Ectodermal cell (in vitro differentiated cells): ENCODE results near the gene TUBA4B.
"Not testable (repeated sequence)": the region's sequence is repeated elsewhere in the genome, so short reads cannot be mapped to it uniquely, and the experiment has no call there.

Experiments
- H3K27ac ChIP-seq: 2 replicates; pipeline ENCODE4 v1.7.0; 2013; ENCODE audit warnings: mild to moderate bottlenecking, low read depth, low read length; ENCODE audit not compliant: insufficient read depth, poor library complexity, severe bottlenecking
- H3K27me3 ChIP-seq: 2 replicates; pipeline ENCODE4 v1.7.0; 2013; ENCODE audit warnings: mild to moderate bottlenecking, low read length; ENCODE audit not compliant: insufficient read depth, control insufficient read depth, poor library complexity, severe bottlenecking
- H3K36me3 ChIP-seq: one replicate; pipeline ENCODE4 v1.7.0; 2013; ENCODE audit warnings: low read length; ENCODE audit not compliant: control insufficient read depth, insufficient read depth
- H3K4me1 ChIP-seq: one replicate; pipeline ENCODE4 v1.7.0; 2013; ENCODE audit warnings: low read length; ENCODE audit not compliant: control insufficient read depth, insufficient read depth
- H3K4me3 ChIP-seq: 2 replicates; pipeline ENCODE4 v1.7.0; 2013; ENCODE audit warnings: low read depth, low read length, control low read depth; ENCODE audit not compliant: insufficient read depth
- H3K9me3 ChIP-seq: 2 replicates; pipeline ENCODE4 v1.7.0; 2013; ENCODE audit warnings: mild to moderate bottlenecking, low read length, moderate library complexity; ENCODE audit not compliant: control insufficient read depth
- WGBS, 2 experiments: methylation state at CpG; one replicate each; pipeline ENCODE4 v1.1.7; 2013; ENCODE audit warnings: missing lambda C conversion rate in 2 of 2; 5-methylcytosine and 5-hydroxymethylcytosine counted together

TUBA4B gene

DNA sequence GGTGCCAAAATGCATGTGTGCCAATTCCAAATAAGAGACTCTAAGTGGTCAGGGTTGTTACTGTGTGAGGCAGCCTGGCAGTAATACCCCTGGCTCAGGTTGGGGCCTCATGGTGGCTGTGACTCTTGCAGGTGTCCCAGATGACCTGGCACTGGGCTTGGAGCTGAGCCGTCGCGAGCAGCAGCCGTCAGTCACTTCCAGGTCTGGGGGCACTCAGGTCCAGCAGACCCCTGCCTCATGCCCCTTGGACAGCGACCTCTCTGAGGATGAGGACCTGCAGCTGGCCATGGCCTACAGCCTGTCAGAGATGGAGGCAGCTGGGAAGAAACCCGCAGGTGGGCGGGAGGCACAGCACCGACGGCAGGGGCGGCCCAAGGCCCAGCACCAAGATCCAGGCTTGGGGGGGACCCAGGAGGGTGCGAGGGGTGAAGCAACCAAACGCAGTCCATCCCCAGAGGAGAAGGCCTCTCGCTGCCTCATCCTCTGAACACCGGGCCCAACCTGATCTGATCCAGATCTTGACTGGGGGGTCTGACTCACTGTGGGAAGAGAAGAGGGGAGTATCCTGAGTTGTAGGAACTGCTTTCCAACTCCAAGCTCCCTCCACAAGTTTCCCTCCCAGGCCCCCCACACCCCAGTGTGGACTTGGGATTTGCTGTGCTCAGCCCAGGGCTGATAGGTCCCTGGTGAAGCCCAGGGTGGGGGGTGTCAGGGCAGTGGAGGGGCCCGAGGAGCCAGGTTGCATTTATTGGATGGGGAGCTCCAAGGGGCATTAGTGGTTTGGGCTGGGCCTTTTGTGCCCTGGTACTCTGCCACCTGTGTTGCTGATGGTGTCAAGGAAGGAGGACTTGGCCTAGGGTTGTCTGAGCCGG is 31.7 kb downstream of the TUBA4B start:
- H3K36me3 ChIP-seq, result peaks cover 4% of the 10 kb centered on the region
- H3K4me1 ChIP-seq, result peaks cover 11% of the 10 kb centered on the region
- H3K4me3 ChIP-seq, result no peak overlapping the region
- WGBS, 2 experiments, result 96 to 97% methylated on average over 16 of the region's 16 CpGs
- H3K27ac ChIP-seq, result no peak overlapping the region
- H3K27me3 ChIP-seq, result no peaks in the 10 kb centered on the region
- no peaks in the 10 kb centered on the region for H3K9me3 ChIP-seq

DNA sequence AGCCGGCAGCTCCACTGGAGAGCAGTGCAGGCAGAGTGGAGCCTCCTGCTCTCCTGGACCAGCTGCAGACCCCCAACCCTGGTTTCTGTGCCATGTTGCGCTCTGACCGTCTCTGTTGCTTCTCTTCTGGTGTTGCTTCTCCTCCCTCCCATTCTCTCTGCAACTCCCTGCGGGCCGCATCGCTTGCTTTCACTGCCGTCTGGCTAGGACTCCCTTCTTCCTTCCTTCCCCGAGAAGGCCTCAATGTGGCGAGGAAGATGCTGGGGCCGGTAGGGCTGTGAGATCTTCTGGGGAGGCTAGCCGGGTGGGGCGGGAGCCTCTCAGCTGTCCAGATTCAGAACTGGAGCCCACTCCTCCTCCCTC is 32.3 kb downstream of the TUBA4B start:
- H3K27me3 ChIP-seq, result no peaks in the 10 kb centered on the region
- H3K36me3 ChIP-seq, result peaks cover 4% of the 10 kb centered on the region
- H3K4me3 ChIP-seq, result no peak overlapping the region
- peaks cover 8% of the 10 kb centered on the region for H3K4me1 ChIP-seq
- no peaks in the 10 kb centered on the region for H3K9me3 ChIP-seq
- 96% methylated on average over 12 of the region's 12 CpGs for WGBS, 2 experiments
- no peak overlapping the region for H3K27ac ChIP-seq

DNA sequence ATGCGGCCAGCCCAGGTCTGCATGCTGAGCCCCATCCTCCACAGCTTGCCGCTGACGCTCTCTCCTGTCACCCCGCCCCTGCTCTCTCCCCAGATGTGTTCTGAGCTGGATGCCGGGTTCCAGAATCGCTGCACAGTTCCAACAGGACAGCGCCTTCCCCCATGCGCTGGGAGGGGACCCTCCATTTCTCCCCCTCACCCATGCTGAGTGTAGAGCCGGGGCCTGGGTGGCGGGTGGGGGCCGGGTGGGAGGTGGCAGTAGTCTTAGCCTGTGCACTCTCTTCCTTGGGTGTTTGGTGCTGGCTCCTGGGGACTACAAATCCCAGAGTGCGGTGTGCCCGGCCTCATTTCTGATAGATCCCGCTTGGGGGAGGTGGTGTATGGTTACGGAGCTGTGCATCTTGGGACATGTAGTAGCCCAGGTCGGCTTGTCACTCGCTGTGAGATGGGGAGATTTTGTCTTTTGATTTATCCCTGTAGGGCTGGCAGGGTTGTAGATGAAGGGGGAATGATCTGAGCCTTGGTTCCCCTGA is 32.9 kb downstream of the TUBA4B start:
- Histone ChIP-seq H3K36me3 (peaks cover 4% of the 10 kb centered on the region), H3K4me1 (peaks cover 8% of the 10 kb centered on the region), H3K27ac (no peak overlapping the region), H3K9me3 (no peaks in the 10 kb centered on the region), H3K27me3 (no peaks in the 10 kb centered on the region), H3K4me3 (no peak overlapping the region)
- 55 to 62% methylated on average over 17 of the region's 17 CpGs for WGBS, 2 experiments

DNA sequence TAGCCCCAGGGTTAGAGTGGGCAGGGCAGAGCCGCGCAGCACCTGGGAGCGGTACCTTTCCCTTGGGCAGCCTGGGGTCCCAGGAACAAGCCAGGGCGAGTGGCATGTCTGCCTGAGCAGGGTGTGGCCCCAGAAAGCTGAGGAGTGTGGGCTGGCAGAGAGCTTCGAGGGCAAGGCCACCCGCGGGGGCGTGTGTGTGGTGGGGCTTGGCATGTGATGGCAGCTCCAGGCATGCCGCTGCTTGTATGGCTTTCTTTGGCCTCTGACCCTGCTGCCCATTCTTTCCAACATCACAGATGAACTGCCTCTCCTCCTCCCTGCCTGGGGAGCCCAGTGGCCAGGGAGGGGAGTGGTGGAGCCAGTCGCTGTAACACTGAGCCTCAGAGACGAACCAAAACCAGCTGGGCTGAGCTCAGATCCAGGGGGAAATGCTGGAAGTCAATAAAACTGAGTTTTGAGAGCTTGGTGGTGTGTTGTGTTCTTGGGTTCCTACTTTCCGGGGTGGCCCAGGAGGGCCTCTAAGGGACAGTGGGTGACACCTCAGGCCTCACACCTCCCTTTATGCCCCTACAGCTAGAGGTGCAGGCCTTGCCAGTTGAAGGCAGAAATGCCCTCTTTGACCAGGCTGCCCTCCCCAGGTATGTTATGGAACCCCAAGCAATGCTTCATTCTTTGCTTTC is 33.5 kb downstream of the TUBA4B start:
- Histone ChIP-seq H3K27ac (no peak overlapping the region), H3K27me3 (no peaks in the 10 kb centered on the region), H3K36me3 (peaks cover 3% of the 10 kb centered on the region), H3K4me3 (no peak overlapping the region), H3K9me3 (no peaks in the 10 kb centered on the region), H3K4me1 (peaks cover 8% of the 10 kb centered on the region)
- 87 to 92% methylated on average over 12 of the region's 12 CpGs for WGBS, 2 experiments

DNA sequence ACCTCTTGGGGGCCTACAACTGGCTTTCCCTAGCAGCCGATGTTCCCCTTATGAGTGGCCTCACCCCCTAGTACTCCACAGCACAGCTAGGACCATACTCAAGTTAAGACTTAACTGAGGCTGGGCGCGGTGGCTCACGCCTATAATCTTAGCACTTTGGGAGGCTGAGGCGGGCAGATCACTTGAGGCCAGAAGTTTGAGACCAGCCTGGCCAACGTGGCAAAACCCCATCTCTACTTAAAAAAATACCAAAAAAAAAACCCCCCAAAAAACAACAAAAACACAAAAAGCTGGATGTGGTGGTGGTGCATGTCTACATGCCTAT is 34.0 kb downstream of the TUBA4B start:
- H3K36me3 ChIP-seq, H3K9me3 ChIP-seq, H3K4me1 ChIP-seq, H3K4me3 ChIP-seq, H3K27me3 ChIP-seq, H3K27ac ChIP-seq: not testable (repeated sequence)
- 89 to 94% methylated on average over 5 to 6 of the region's 6 CpGs for WGBS, 2 experiments

DNA sequence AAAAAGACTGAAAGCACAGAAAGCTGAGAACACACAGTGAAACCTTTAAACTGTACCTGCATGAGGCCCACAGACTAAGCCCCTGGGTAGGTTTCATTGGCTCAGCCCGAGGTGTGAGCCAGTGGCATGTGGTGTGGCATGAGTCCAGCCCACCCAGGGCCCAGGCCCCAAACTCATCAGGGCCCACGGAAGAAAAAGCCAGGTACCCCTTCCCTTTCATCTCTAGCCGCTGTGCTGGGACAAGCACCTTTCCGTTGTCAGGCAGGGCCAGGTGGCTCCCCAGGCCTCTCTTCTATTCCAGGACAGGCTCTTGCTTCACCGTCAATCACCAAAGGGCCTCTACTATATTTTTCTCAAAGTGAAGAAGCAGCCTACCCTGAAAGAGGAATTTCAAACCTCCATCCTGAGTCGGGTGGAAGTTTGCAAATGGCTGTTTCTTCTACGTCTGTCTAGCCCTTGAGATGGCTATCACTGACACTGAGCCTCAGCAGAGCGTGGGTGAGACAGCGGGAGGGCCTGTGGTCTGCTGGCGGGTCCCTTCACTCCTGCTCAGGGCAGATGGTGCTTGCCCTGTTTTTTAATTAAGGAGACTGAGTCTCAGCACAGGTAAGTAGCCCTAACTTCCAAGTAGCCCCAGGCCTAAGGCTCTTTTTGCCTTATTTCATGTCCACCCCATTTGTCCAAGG is 34.7 kb downstream of the TUBA4B start:
- WGBS, 2 experiments, result 91 to 93% methylated on average over 10 of the region's 10 CpGs
- Histone ChIP-seq H3K4me3 (no peak overlapping the region), H3K9me3 (no peaks in the 10 kb centered on the region), H3K27ac (no peak overlapping the region), H3K27me3 (no peaks in the 10 kb centered on the region), H3K4me1 (peaks cover 8% of the 10 kb centered on the region), H3K36me3 (no peaks in the 10 kb centered on the region)

DNA sequence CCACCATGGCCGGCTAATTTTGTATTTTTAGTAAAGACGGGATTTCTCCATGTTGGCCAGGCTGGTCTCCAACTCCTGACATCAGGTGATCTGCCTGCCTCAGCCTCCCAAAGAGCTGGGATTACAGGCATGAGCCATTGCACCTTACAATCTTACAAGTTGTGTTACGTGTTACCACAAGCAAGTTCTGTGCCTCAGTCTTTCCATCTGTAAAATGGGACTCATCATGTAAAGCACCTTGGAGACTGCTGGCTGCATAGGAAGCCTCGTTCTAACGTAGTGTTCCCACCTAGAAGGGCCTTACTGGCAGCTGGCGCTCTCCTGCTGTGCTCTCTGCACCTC is 36.1 kb downstream of the TUBA4B start:
- no peak overlapping the region for H3K4me3 ChIP-seq
- peaks cover 7% of the 10 kb centered on the region for H3K27me3 ChIP-seq
- WGBS, 2 experiments, result 86% methylated on average over 6 of the region's 6 CpGs
- no peaks in the 10 kb centered on the region for H3K36me3 ChIP-seq
- H3K9me3 ChIP-seq, result no peaks in the 10 kb centered on the region
- H3K4me1 ChIP-seq, result peaks cover 11% of the 10 kb centered on the region
- no peak overlapping the region for H3K27ac ChIP-seq

DNA sequence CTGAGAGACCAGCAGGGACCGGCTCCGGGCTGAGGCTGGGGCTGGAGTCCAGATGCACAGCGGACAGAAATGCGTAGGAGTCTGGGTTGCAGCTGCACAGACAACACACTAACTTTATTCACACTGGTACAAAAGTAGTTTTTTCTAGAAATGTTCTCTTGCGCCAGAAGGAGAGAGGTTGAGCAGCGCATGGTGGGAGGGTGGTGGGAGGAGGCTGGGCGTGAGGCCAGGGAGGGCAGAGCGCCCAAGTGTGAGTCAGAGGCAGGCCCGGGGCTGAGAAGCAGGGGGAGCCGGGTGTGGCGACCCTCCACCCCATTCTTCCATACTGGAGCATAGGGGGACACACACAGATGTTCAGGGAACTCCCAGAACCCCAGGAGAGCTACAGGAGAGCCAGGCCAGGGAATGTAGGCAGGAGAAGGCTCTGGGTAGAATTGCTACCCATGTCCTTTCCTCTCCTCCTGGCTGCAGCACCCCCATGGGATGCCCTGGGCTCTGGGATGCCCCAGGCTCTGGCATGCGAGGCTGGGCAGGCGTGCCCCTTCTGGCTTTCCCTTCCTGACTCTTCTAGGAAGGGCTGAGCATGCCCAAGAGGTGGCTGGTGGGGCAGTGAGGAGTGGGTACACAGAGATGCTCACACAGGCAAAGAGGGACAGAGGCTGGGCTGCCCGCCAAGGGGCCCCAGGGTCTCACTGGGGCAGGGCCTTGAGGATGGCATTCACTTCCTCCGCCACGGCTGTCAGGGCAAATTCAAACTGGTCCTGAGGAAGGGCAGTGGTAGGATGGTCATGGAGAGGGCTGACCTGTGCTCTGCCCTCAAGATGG is 36.7 kb downstream of the TUBA4B start:
- Histone ChIP-seq H3K36me3 (no peaks in the 10 kb centered on the region), H3K27ac (no peak overlapping the region), H3K9me3 (no peaks in the 10 kb centered on the region), H3K27me3 (peaks cover 8% of the 10 kb centered on the region), H3K4me1 (peaks cover 14% of the 10 kb centered on the region), H3K4me3 (no peak overlapping the region)
- 88% methylated on average over 16 of the region's 16 CpGs for WGBS, 2 experiments

DNA sequence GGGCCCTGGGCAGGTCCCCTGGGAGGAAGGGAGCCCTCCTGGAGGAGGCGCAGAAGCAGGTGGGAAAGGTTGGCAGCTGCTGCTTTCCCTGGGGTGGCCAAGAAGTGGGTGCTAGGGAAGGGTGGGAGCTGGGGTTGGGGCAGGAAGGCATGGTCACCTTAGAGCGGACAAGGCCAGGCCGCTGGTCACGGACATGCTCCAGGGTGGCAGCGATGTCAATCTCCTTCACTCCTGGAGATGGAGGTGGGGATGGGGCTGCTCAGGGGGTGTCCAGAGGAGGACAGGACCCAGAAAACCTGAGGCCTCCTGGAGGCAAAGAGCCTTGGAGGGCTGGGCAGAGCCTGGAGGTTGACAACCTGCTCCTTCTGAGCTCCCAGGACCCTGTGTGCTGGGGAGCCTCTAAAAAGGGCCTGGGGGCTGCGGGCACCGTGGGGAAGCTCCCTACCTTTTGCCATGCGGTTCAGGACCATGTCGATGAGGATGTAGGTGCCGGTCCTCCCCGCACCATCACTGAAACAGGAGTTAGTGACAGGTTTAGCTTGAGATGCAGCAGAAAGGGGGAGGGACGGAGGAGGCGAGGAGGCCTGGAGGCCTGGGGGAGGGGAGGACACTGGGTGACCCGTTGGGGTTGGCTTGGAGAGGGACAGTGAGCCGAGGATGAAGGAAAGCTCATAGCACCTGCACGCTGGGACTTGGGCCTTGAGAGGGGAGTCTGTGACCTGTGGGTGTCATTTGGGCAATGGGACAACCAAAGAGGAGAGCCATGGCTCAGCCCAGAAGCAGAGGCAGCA is 37.5 kb downstream of the TUBA4B start:
- no peak overlapping the region for H3K27ac ChIP-seq

More for the DNA sequence above, 37.5 kb downstream of the TUBA4B start:
- WGBS, 2 experiments, result 91 to 92% methylated on average over 16 of the region's 16 CpGs
- Histone ChIP-seq H3K36me3 (no peaks in the 10 kb centered on the region), H3K27me3 (peaks cover 16% of the 10 kb centered on the region), H3K9me3 (no peaks in the 10 kb centered on the region), H3K4me1 (peaks cover 14% of the 10 kb centered on the region), H3K4me3 (no peak overlapping the region)
